Neural crest cell (in vitro differentiated cells): ENCODE measurements around the gene SCN9A. TPM values are rescaled to one million over a fixed set of nuclear protein-coding genes. Genes with fewer than 3 reads are reported as not detected.

Experiments
- DNase-seq: peaks from one replicate; pipeline ENCODE4 v3.0.0; 2021; ENCODE audit warnings: low read depth, mixed read lengths, low spot score
- H3K27ac Mint-ChIP-seq: one replicate; pipeline ENCODE4 v1.8.0; 2021; ENCODE audit warnings: mild to moderate bottlenecking, mixed read lengths; ENCODE audit not compliant: unreplicated experiment
- H3K27me3 Mint-ChIP-seq: 2 replicates; pipeline ENCODE4 v1.8.0; 2021; ENCODE audit warnings: low read depth, mild to moderate bottlenecking, mixed read lengths
- H3K36me3 Mint-ChIP-seq: 2 replicates; pipeline ENCODE4 v1.8.0; 2021; ENCODE audit warnings: low read depth, mild to moderate bottlenecking, mixed read lengths
- H3K4me1 Mint-ChIP-seq: 2 replicates; pipeline ENCODE4 v1.8.0; 2021; ENCODE audit warnings: mixed read lengths
- H3K4me3 Mint-ChIP-seq: one replicate; pipeline ENCODE4 v1.8.0; 2021; ENCODE audit warnings: mild to moderate bottlenecking, mixed read lengths
- H3K9me3 Mint-ChIP-seq: 2 replicates; pipeline ENCODE4 v1.8.0; 2021; ENCODE audit warnings: mixed read lengths
- total RNA-seq: library from RNA; stranded (reverse); gene quantifications from 2 replicates; pipeline ENCODE4 v1.2.1, GENCODE V29; 2021
- TF ChIP-seq, protein P1 (sequence below): fragments of 200-600 bp; sonication (generic); conservative IDR thresholded peaks from 2 replicates; pipeline ENCODE4 v1.5.0; 2021; ENCODE audit warnings: antibody characterized with exemption, mild to moderate bottlenecking

SCN9A gene
- total RNA-seq, 1 donor from 2014 or later: 1.3 TPM

DNA sequence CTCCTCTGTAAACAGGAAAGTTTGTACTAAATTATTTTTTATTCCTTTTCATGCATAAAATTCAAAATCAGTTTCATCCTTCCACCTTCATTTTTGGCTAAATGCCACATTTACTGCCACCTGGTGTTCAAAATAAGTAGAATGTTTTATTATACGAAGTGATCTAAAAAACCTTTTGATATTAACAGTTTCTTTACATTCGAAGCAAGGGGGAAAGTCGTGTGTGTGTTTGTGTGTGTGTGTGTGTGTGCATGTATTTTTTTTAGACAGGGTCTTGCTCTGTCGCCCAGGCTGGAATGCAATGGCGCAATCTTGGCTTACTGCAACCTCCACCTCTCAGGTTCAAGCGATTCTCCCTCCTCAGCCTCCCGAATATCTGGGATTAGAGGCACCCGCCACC lies 9.0 kb upstream of the SCN9A start:
- peaks cover 11% of the 10 kb centered on the region for H3K27me3 Mint-ChIP-seq
- no peaks in the 10 kb centered on the region for H3K36me3 Mint-ChIP-seq
- DNase-seq: no peak
- TF ChIP-seq, protein P1, sequence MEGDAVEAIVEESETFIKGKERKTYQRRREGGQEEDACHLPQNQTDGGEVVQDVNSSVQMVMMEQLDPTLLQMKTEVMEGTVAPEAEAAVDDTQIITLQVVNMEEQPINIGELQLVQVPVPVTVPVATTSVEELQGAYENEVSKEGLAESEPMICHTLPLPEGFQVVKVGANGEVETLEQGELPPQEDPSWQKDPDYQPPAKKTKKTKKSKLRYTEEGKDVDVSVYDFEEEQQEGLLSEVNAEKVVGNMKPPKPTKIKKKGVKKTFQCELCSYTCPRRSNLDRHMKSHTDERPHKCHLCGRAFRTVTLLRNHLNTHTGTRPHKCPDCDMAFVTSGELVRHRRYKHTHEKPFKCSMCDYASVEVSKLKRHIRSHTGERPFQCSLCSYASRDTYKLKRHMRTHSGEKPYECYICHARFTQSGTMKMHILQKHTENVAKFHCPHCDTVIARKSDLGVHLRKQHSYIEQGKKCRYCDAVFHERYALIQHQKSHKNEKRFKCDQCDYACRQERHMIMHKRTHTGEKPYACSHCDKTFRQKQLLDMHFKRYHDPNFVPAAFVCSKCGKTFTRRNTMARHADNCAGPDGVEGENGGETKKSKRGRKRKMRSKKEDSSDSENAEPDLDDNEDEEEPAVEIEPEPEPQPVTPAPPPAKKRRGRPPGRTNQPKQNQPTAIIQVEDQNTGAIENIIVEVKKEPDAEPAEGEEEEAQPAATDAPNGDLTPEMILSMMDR: peak; percentile 73
- H3K4me1 Mint-ChIP-seq: peaks cover 5% of the 10 kb centered on the region
- H3K4me3 Mint-ChIP-seq: no peak overlapping the region
- no peak overlapping the region for H3K27ac Mint-ChIP-seq
- no peaks in the 10 kb centered on the region for H3K9me3 Mint-ChIP-seq

DNA sequence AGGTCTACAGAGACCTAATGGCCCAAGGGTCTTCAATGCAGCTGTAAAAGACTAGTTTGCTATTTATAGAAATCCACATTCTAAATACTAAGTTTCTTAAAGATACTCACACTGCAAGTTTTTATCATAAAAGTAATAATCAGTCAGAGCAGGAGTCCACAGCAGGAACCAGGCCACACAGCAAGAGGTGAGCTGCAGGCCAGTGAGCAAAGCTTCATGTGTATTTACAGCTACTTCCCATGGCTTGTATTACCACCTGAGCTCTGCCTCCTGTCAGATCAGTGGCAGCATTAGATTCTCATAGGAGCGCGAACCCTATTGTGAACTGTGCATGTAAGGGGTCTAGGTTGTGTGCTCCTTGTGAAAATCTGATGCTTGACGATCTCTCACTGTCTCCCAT lies 6.7 kb upstream of the SCN9A start:
- no peak for DNase-seq
- no peak overlapping the region for H3K4me3 Mint-ChIP-seq
- no peaks in the 10 kb centered on the region for H3K36me3 Mint-ChIP-seq
- H3K9me3 Mint-ChIP-seq: no peaks in the 10 kb centered on the region
- H3K4me1 Mint-ChIP-seq: no peaks in the 10 kb centered on the region
- H3K27ac Mint-ChIP-seq: no peak overlapping the region
- TF ChIP-seq, protein P1: no peak
- peaks cover 25% of the 10 kb centered on the region for H3K27me3 Mint-ChIP-seq

DNA sequence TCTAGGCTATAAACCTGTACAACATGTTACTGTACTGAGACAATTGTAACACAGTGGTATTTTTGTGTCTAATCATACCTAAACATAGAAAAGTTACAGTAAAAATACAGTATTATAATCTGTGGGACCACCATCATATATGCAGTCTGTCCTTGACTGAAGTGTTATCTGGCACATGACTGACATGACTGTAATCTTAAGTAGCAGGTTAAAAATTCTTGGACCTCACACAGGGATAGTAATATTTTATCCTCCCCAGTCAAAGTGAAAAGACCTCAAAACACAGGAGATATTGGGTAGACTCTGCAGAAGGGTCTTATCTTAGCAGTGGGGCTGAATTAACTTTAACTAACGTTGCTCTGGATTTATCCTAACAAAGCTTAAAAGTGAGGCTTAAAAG lies 4.9 kb upstream of the SCN9A start:
- H3K27me3 Mint-ChIP-seq: peaks cover 41% of the 10 kb centered on the region
- H3K36me3 Mint-ChIP-seq: no peaks in the 10 kb centered on the region
- no peak for DNase-seq
- TF ChIP-seq, protein P1: no peak
- H3K4me3 Mint-ChIP-seq: no peak overlapping the region
- H3K4me1 Mint-ChIP-seq: peaks cover 12% of the 10 kb centered on the region
- H3K27ac Mint-ChIP-seq: no peak overlapping the region
- no peaks in the 10 kb centered on the region for H3K9me3 Mint-ChIP-seq

DNA sequence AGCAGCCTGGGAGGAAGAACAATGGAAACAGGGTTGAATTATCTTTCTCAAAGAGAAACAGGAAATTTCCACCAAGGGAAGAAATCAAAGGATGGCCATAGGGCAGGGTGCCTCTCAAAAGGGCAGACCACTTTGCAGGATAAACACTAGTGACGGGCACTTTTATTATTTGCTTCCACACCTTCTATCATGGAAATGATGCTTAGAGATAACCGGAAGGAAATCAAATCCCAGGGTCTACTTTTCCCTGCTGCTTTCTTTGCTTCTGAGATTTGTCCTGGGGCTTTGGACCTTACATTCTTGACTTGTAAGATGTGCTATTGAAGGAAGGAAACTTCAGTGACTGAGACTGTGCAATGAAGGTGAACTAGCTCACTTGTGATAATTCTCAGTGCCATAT lies 1.1 kb upstream of the SCN9A start:
- peaks cover 66% of the 10 kb centered on the region for H3K27me3 Mint-ChIP-seq
- H3K4me1 Mint-ChIP-seq: peaks cover 22% of the 10 kb centered on the region
- DNase-seq: no peak
- H3K4me3 Mint-ChIP-seq: peak overlapping the region; percentile 95
- no peaks in the 10 kb centered on the region for H3K9me3 Mint-ChIP-seq
- H3K36me3 Mint-ChIP-seq: no peaks in the 10 kb centered on the region
- H3K27ac Mint-ChIP-seq: no peak overlapping the region
- TF ChIP-seq, protein P1: no peak

DNA sequence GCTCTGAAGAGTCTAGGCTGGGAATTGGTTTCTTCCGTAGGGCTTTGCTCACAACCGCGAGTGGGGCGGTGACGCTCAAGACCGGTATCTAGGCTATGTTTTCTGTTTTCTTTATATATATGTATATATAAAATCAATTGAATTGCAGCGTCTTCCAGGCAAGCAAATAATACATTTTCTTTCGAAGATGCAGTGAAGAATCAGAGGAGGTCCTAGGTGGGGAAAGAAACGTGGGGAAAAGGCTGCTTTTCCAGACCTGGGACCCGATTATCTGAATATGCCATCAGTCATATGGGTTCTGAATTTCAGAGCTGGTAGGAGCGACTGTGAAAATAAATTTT lies 714 bp upstream of the SCN9A start:
- Mint-ChIP-seq H3K27ac (no peak overlapping the region), H3K4me1 (peaks cover 22% of the 10 kb centered on the region), H3K4me3 (peak overlapping the region; percentile 95), H3K27me3 (peaks cover 70% of the 10 kb centered on the region), H3K9me3 (no peaks in the 10 kb centered on the region), H3K36me3 (no peaks in the 10 kb centered on the region)
- TF ChIP-seq, protein P1: no peak
- no peak for DNase-seq

DNA sequence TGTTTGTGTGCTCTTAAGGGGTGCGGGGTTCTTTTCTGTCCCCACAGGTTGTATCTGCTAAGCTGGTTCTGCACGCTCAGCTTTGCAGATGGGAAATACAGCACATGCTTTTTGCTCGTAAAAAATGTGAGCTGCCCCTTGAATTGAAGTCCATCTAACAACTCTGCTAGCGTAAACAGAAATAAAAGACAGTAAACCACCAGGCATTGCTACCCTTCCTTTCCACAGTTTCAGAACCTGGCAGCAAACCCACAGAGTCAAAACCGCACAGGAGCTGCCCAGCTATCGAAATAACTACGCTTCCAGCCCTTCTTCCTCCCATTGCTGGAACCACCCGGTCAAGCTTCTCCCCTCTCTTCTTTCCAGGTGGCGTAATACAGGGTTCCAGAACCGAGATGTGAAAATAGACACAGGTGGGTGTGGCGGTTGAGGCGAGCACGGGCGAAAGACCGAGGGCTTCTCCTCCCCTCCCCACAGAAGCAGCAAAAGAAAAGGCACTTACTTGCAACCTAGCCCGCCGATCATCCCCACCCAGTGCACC lies 479 bp downstream of the SCN9A start:
- H3K9me3 Mint-ChIP-seq: no peaks in the 10 kb centered on the region
- TF ChIP-seq, protein P1: no peak
- H3K27ac Mint-ChIP-seq: no peak overlapping the region
- peak overlapping the region; percentile 95 for H3K4me3 Mint-ChIP-seq
- no peak for DNase-seq
- peaks cover 69% of the 10 kb centered on the region for H3K27me3 Mint-ChIP-seq
- H3K36me3 Mint-ChIP-seq: no peaks in the 10 kb centered on the region
- peaks cover 22% of the 10 kb centered on the region for H3K4me1 Mint-ChIP-seq
